Activated effector memory CD4-positive, alpha-beta T cell treated with anti-CD3 and anti-CD28 coated beads, Interleukin-2, amount 50 U/mL, for 16 hours (primary cell): Measurements from ENCODE around the gene DHRS12.
"Not testable (repeated sequence)": the region's sequence is repeated elsewhere in the genome, so short reads cannot be mapped to it uniquely, and the experiment has no call there.

Experiments used
- DNase-seq: peaks from one replicate; pipeline ENCODE4 v3.0.0-alpha.2; 2020

The DHRS12 gene

DNA sequence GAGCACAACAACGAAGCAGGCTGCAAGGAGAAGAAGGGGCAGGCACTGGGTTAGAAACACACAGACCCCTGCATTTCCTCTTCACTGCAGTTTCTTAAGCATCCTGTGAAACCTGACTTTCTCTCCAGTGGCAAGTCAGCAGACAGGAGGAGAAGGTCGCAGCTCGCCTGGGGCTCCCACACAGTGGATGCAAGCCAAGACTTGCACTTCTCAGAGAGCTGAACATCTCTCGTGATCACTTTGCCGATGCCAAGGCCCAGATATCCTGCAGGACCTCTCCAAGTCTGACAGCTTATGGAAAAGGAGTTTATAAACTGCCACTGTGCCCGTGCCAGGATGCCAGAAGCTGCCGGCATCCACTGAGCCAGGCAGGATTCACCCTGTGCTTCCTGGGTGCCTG lies 22.6 kb upstream of the DHRS12 start:
- no peak for DNase-seq

DNA sequence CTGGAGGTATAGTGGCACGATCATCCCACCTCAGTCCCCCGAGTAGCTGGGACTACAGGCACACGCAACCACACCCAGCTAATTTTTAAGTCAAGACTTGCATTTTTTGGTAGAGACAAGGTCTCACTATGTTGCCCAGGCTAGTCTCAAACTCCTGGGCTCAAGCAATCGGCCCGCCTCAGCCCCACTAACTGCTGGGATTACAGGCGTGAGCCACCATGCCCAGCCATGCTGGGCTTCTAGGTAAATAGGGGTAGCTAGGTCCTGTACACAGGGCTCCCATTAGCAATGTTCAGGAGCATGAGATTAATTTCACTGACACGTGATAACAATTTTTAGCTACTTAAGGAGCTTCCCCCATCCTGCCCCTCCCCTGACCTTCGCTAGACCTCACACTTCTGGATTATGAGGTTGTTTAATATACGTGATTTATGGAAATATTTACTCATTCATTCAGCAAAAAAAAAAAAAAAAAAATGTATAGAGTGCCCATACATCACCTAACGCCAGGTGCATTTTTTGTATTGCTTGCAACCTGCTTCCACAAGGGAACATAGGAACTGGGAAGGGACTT lies 21.8 kb upstream of the DHRS12 start:
- DNase-seq = peak; percentile 68

DNA sequence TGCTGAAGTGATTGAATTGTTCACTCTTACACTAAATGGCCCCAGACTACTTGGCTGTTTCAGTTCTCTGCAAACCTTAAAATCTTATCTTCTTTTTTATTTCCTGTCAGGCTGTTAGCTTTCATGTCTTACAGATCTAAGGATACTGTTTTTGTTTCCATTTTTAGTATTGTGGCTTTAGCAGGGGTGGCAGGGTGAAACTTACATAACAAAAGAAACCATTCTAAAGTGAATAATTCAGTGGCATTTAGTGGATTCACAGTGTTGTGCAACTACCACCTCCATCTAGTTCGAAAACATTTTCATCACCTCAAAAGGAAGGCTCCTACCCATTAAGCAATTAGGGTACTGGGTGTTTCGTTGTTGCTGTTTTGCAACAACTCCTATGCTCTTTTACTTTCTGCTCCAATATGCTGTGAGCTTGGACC lies 21.2 kb upstream of the DHRS12 start:
- no peak for DNase-seq

DNA sequence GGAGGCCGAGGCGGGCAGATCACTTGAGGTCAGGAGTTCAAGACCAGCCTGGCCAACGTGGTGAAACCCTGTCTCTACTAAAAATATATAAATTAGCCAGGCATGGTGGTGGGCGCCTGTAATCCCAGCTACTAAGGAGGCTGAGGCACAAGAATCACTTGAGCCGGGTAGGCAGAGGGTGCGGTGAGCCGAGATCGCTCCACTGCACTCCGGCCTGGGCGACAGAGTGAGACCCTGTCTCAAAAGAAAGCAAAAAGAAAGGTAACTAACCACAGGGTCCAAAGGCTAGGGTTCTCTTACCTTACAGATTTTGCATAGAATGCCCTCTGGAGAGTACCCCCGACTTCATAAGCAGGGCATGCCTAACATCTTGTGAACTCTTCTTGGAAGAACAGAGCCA lies 20.7 kb upstream of the DHRS12 start:
- DNase-seq = not testable (repeated sequence)

DNA sequence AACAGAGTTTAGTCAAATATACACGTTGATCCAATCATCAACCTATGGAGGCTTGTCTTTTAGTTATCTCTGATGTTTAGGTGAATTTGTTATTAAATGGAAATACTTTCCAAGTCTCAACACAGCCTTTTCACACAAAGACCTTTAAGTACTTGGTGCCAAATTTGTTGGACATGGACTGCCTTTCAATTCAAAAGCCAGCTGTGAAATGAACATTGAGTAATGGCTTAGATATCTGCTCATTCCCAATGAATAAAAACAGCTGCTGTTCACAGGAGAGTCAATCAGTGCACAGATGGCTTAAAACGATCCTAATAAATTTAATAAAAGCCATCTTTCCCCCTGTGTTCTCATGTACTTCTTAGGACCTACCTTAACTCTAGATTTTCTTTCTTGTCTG lies 19.9 kb upstream of the DHRS12 start:
- DNase-seq = no peak

DNA sequence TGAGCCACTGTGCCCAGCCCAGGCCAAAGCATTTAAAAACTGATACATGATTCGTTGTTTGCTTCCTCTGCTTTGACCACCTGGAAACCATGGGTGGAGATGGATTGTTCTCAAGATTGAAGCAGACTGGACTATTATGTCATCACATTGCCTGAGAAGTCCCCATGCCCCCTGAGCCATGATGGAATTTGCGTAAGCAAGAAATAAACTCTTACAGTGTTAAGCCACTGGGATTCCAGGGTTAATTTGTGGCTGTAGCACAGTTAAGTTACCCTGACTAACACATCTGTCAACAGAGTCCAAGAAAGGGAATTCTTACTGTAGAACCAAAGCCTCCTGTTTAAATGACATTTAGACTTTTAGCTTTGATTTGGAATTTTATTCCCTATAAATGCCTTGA lies 19.4 kb upstream of the DHRS12 start:
- no peak for DNase-seq

DNA sequence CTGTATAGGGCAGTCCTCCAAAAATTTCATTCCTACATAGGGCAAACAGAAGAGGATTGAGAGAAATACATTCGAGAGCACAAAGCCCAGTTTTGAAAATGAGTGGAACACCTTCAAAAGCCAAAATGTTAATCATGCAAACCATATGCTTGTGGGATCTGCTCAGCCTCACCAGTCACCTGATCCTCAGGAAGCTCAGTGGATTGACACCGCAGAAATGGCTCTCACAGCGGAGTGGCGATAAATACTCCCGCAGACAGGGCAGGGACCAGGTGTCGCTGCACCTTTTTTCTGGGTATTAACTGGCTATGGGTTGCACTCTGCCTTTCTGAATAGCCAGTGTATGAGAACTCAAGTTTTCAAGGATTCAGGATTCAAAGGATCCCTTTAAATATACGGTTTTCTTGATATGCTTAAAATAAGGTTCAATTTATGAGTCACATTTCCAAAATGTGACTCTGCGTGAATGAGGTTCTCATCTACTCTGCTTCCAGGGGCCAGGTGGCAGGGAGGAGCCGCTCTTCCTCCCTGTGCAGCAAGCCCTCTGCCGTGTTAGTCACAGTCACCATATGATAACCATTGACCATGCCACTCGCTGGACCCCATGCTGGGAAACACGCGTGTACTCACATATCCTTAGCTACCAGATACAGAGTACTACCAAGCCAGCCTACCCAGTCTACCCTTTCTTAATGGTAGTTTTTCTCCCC lies 18.3 kb upstream of the DHRS12 start:
- DNase-seq = peak; percentile 71

DNA sequence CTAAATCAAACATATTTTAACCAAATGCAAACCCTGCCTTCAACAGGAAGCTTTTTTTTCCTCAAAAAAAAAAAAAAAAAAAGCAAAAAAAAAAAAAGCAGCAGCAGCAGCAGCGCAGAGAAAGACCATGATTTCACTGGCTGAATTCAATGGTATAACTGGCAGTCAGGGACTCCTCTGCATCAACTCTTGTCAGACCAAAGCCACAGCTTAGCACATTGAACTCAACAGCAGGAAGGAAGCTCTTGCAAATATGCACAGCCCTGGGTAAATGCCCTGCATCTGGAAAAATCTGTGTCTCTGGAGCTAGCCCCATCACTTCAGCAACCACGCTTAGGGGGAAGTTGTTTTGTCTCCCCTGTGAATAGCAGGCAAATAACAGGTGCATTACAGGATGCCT lies 17.6 kb upstream of the DHRS12 start:
- DNase-seq = no peak

DNA sequence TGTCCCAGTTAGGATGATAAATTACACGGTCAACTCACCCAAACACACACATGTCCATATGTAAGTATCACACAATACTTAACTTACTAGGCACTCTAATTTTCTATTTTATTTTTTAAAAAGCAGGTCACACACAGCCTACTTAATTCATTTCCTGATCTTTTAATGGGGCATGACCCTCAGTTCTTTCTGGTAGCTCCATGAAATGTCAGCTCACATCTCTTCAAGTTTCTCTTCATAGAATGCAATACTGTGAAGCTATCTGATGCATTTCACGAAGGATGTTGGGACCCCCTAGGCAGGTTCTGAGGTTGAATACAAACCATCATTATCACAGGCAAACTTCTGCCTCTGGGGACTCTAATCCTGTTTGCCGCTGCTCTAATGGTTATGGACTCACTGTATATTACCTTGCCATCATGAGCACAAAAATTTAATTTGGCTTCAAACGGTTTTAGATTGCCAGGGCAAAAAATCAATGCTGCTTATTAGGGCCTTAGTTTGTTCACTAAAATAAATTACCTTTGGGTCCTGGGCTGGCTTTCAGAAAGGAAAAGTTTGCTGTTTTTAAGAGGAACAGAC lies 16.1 kb upstream of the DHRS12 start:
- DNase-seq = peak; percentile 21

DNA sequence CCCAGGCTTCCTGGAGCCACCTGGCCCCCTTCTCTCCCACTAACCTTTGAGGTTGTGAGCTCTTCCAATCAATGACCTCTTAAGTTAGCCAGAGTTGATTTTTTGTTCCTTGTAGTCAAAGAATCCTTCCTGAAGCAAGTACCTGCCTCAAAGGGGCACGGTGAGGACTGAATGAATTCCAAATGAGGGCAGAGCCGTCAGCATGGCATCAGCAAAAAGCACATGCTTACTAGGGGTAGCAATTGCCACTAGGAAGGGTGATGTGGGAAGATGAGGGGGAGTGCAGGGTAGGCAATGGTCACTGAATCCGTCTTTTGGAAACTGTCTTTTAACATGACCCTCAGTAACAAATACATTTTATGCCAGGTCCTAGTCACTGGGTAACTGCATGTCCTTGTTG lies 15.6 kb upstream of the DHRS12 start:
- DNase-seq = no peak

DNA sequence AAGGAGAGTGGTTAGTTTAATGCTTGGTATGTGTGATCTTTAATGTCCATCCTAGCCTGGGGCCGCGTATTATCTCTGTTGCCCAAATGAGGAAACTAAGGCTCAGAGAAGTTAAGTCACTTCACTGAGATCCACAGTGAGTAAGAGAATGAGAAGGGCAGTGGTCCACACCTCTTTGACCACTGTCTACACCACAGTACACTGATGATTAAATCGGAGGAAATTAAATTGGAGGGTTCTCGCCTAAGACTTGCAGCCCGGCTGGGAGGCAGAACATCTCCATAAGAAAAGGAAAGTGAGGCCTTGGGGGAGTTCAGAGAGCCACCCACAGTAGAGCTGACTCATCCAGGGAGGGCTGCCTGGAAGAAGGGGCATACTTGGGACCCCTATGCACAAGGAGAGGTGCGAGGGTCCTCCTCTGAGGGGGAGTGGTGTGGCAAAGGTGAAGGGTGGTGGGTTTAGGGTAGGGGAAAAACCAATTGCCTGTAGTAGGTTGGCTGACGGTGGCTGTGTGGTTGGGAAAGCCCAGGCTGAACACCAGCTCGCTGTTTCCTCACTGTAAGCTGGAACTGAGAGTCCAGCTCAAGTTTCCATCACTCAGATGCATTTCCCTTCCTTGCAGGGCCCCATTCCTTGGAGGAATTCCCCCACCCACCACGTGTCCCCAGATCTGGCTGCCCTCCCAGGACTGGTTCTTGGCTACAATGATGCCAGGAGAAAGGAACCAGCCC lies 15.0 kb upstream of the DHRS12 start:
- peak; percentile 83 for DNase-seq

DNA sequence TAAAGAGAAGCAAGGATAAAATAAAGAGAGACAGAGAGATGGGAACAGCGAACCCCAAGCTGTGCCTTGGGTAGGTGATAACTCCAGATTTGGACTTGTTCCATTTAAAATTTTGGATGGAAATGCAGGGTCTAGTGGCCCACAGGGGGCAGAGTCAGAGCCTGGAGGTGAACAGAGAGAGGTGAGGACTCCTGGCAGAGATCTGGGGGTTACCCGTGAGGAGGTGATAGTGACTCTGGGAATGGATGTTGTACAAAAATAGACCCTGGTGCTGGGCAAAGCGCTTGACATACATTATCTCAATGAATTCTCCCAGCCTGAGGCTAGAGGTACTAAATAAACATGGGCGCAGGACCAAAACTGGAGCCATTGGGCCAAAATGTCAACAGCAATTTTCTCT lies 14.3 kb upstream of the DHRS12 start:
- DNase-seq = no peak

DNA sequence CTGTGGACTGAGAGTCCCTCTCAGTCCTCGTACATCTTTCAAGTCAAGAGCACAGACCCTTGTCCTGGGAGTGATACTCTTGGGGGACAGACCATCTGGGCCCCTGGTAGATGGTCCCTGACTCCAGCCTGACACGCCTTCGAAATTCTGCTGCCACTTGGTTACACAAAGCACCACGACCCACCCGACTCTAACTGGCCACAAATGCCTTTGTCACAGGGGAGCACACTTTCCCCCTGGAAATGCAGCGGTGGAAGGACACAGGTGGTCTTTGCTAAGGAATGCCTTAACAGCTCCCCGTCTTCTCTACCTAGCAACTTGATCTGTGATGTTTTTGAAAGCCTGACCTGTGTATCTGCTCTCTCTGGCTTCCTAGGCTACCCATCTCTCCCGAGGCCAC lies 13.8 kb upstream of the DHRS12 start:
- DNase-seq = no peak

DNA sequence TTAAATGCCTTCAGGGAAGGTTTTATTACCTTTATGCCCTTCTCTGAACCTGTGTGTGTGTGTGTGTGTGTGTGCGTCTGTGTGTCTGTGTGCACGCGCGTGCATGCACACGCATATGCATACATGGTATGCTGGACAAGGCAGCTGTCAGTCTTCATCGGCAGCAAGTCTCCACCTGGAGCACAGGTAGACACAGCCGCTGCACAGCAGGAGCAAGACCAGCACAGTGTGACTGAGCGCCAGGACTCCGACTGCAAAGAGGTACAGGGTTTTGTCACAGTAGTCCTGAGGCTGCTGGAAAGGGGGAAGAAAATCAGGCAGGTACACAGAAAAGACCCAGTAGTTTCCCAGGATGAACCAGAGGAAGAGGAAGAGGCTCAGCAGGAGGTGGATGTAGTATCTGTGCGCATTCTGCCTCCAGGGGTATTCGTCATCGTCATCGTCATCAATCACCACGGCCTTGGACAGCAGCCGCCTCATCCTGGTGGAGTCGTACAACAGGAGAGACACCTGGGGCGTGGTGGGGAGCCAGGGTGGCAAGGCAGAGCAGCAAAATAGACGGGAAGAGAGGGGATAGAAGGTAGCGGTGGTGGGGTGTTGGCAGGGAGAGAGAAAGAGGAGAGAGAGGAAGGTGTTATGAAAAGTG lies 12.8 kb upstream of the DHRS12 start:
- no peak for DNase-seq

DNA sequence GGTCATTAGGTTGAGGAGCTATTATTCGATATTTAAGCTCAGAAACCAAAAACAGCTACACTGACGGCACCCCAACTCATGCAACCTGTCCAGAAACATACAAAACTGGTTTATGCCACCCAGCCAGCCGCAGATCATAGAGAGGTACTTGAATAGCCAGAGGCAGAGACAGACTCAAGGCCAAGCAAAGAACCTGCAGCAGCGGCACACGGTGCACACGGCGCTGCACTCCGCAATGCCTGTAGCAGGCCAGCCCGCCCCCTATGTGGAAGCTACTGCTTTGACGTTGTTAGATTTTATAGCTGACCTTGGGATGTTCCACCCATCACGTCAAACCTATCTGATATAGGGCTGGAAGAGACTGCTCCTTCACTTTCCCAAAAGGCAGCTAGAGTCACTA lies 11.9 kb upstream of the DHRS12 start:
- DNase-seq = no peak

DNA sequence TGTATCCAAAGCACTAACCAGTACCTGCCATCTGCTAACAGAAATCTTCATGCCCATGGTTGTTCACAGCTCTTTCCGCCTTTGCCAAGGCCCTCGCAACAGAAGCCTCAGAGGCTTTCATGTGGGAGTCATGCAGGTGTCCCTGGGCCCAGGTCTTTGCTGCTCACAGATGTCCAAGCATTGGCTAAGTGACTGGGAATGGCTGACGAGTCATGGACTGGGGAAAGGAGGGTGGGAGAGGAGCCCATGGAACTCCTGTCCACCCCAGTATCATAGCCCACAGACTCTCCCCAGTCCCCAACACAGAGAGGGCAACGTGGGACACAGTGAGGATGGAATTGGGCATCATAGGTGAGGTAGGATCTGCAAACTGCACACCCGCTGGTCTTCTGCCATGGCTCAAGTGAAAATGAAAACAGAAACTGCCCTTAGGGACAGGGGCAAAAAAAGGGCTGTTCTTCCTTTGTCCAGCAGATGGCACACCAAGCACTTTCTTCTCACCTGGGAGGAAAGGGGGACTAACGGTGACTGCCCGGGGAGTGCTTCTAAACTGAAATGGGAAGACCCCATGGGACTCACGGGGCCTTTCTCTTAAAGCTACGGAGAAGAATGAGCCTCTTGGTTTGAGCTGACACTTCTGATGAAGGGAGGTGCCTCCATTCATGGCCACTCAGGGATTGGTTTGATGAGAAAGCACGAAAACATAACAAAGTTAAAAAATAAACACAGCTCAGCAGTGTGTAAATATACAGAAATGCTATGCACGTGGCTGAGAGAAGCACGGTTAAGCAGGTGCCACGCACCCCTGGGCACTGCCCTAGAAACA lies 11.1 kb upstream of the DHRS12 start:
- peak; percentile 89 for DNase-seq

DNA sequence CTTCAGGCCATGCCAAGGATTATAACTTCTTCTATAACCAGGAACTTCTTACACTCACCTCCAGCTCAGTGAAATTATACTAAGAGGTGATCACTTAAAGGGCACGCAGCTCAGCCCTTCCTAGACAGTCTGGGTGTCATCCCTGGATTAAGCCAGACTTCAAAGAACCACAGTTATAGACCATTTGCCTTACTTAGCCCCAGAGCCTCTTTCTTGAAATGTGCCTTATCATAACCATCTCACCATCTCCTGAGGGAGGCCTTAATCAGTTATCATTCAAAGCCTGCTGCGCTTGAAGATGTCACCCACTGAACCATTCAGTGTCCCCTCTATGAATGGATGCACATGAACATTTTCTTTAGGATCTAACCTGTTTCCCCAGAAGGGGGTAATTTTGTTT lies 10.1 kb upstream of the DHRS12 start:
- DNase-seq = no peak

DNA sequence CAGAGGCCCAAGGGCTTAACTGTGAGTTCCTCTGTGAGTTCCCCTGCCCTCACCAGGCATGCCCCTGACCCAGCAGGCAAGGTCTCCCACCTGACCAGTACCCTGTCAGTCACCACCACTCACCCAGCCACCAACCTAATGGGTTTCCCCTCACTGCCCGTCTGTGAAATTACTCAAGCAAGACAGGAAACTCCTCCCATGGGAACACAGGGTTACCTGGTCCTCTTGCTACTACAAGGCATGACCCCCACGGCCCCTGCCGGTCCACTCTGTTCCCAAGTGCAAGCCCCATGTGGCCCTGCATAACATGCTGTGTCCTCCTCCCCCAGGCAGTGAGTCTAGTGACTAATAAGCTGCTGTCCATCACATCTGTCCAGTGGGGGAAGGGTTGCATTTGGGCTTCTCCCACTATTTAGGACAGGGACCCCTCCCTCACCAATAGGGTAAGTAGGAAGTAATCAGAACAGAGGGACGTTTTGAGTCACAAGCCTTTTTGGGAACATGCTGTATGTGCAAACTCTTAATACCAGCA lies 8.0 kb upstream of the DHRS12 start:
- no peak for DNase-seq

DNA sequence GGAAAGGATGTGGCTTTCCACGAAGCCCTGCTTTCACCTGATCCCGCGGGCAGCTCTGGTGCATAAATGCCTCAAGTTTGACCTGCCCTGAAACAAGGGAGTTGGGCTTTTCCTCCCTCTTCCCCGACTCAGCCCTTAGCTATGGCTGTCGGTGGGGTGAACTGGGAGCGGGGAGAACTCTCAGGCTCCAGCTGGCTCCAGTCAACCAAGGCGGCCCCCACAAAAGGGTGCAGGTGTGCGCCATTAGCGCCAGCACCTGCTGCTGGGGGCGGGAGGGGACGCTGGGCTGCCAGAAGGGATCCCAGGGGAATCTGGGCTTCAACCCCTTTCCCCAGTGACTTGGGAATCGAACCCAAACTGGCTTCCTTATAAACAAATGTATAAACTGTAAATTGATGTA lies 7.1 kb upstream of the DHRS12 start:
- no peak for DNase-seq

DNA sequence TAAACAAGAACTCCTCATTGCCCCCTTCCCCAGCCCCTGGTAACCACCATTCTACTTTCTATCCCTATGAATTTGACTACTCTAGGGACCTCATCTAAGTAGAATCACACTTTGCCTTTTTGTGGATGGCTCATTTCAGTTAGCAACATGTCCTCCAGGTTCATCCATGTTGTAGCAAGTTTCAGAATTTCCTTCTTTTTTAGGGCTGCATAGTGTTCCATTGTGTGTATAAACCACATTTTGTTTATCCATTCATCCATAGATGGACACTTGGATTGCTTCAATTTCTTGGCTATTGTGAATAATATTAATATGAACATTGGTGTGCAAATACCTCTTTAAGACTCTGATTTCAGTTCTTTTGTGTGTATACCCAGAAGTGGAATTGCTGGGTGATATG lies 4.8 kb upstream of the DHRS12 start:
- DNase-seq = no peak

DNA sequence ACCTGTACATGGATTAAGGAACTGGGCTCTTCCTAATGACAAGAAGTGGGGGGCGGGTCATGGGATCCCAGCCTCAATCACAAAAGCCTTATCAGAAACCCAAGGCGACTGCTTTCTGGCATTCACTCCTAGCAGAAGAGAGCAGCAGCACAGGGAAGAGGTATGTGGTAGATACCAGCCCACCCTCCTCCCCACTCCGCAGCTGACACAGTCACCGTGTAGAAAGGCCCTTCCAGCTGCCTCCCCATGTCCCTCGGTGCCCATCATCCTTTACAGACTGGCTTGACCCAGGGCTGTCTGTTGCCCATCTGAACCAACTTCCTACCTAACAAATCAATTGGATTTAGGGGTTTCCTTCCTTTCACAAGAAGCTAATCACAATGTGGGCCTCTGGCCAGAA lies 3.1 kb upstream of the DHRS12 start:
- no peak for DNase-seq

DNA sequence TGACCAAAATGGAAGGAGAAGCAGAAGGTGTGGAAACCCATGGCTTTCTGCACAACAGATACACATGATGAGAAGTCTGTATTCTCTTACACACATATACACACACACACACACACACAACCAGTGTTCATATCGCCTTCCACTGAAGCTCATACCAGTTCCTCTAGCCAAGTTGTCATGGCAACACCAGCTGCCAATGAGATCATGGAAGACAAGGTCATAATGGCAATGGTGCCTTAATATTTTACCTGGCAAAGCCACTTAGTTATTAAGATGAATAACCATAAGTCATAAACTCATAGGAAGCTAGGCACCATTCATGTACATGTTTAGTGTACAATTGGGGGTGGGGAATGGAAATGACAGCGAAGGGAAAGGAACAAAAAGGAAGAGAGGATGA lies 2.6 kb upstream of the DHRS12 start:
- no peak for DNase-seq
